ENCODE data around the gene ASIC2.

DNA sequence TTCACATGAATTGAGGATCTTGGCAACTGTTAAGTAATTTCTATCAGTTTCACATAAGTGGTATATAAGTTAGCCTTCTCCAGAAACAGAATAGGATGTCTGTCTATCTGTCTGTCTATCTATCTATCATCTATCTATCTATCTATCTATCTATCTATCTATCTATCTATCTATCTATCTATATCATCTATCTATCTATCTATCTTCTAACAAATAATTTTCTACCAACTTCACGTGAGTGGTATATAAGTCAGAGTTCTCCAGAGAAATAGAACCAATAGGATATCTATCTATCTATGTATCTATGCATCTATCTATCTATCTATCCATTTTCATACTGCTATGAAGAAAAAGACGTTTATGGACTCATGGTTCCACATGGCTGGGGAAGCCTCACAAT is 312.9 kb downstream of the ASIC2 start:
- TF ChIP-seq ZNF70 (CRISPR knock-in tag; IDR thresholded peaks at IDR 0.05) (no peak), CSDC2 (CRISPR knock-in tag; IDR thresholded peaks at IDR 0.05) (no peak), TCF4 (CRISPR knock-in tag; IDR thresholded peaks at IDR 0.05; ENCODE audit: borderline replicate concordance) (no peak), ZNF565 (CRISPR knock-in tag; conservative IDR thresholded peaks at IDR 0.05; ENCODE audit: low read depth) (no peak), ZFP30 (CRISPR knock-in tag; IDR thresholded peaks at IDR 0.05) (no peak), CREB5 (CRISPR knock-in tag; IDR thresholded peaks at IDR 0.05; ENCODE audit: low read depth) (no peak), GLIS3 (CRISPR knock-in tag; IDR thresholded peaks at IDR 0.05) (no peak), TOX (CRISPR knock-in tag; IDR thresholded peaks at IDR 0.05; ENCODE audit: borderline replicate concordance) (no peak), OSR1 (CRISPR knock-in tag; IDR thresholded peaks at IDR 0.05) (no peak), TSHZ2 (CRISPR knock-in tag; IDR thresholded peaks at IDR 0.05) (no peak)
- TF ChIP-seq, protein P1, sequence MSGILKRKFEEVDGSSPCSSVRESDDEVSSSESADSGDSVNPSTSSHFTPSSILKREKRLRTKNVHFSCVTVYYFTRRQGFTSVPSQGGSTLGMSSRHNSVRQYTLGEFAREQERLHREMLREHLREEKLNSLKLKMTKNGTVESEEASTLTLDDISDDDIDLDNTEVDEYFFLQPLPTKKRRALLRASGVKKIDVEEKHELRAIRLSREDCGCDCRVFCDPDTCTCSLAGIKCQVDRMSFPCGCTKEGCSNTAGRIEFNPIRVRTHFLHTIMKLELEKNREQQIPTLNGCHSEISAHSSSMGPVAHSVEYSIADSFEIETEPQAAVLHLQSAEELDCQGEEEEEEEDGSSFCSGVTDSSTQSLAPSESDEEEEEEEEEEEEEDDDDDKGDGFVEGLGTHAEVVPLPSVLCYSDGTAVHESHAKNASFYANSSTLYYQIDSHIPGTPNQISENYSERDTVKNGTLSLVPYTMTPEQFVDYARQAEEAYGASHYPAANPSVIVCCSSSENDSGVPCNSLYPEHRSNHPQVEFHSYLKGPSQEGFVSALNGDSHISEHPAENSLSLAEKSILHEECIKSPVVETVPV (CRISPR knock-in tag; IDR thresholded peaks at IDR 0.05), result no peak
- TF ChIP-seq, protein P2, sequence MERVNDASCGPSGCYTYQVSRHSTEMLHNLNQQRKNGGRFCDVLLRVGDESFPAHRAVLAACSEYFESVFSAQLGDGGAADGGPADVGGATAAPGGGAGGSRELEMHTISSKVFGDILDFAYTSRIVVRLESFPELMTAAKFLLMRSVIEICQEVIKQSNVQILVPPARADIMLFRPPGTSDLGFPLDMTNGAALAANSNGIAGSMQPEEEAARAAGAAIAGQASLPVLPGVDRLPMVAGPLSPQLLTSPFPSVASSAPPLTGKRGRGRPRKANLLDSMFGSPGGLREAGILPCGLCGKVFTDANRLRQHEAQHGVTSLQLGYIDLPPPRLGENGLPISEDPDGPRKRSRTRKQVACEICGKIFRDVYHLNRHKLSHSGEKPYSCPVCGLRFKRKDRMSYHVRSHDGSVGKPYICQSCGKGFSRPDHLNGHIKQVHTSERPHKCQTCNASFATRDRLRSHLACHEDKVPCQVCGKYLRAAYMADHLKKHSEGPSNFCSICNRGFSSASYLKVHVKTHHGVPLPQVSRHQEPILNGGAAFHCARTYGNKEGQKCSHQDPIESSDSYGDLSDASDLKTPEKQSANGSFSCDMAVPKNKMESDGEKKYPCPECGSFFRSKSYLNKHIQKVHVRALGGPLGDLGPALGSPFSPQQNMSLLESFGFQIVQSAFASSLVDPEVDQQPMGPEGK (CRISPR knock-in tag; IDR thresholded peaks at IDR 0.05; ENCODE audit: borderline replicate concordance), result no peak

Data from SK-N-SH treated with all-trans-retinoic acid at 6 μM for 48 hours (cell line).